ENCODE results near the gene PALM. TPM values are rescaled to one million over a fixed set of nuclear protein-coding genes. Genes with fewer than 3 reads are reported as not detected.

The PALM gene
- total and polyA plus RNA-seq, 10 of the 15 experiments (the other 5 are each of a cell fraction or from before 2014, with no cell fraction given): 0.09 to 0.95 (median 0.23) TPM; not detected in 2

GRCh38 chr19:791007-791566 is 82.4 kb downstream of the PALM start (continued):
- TF ChIP-seq CREM (IDR thresholded peaks at IDR 0.05; ENCODE audit: low read depth) (no peak), MYC (IDR thresholded peaks at IDR 0.05; ENCODE audit: insufficient read depth, insufficient read length, insufficient replicate concordance, low read length, severe bottlenecking) (no peak)

GRCh38 chr19:791567-792305 is 83.0 kb downstream of the PALM start:
- Histone ChIP-seq H2AFZ (ENCODE audit: control insufficient read depth, low read depth, low read length) (no peak overlapping the region), H3K4me2 (ENCODE audit: control insufficient read depth, insufficient read depth) (no peak overlapping the region), H3K9me3 (replicated peaks; ENCODE audit: control insufficient read depth, insufficient read depth, low read length) (no peaks in the 10 kb centered on the region), H3K4me1 (ENCODE audit: control insufficient read depth, insufficient read depth, low read length) (no peaks in the 10 kb centered on the region), H3K27me3 (replicated peaks in 1 of 2; ENCODE audit: control insufficient read depth in 2 of 2, insufficient read depth in 2 of 2, low read length in 1 of 2) (no peaks in the 10 kb centered on the region; a peak in 1 of 4 replicates), H3K4me3 (no peak overlapping the region), H3K79me2 (ENCODE audit: control insufficient read depth, insufficient read depth, low read length) (no peaks in the 10 kb centered on the region; the same call in 1 of the 2 replicates), H3K27ac (ENCODE audit: control insufficient read depth, insufficient read depth) (no peak overlapping the region), H3K9ac (ENCODE audit: control insufficient read depth, insufficient read depth, low read length) (no peak overlapping the region), H4K20me1 (ENCODE audit: control insufficient read depth, insufficient read depth) (no peaks in the 10 kb centered on the region), H3K36me3 (ENCODE audit: control insufficient read depth in 2 of 2, insufficient read depth in 2 of 2, low read length in 1 of 2) (no peaks in the 10 kb centered on the region)
- no TSS peak for BruUV-seq (replicated peaks)
- RAD21 ChIA-PET (ENCODE audit: unreplicated experiment): no interaction called here
- SMC1A ChIA-PET (ENCODE audit: uncharacterized antibody, unreplicated experiment): no interaction called here
- no peak for ATAC-seq
- in situ Hi-C loops (cut with MboI): no loop called here
- no peak for FAIRE-seq
- no peak for TF ChIP-seq ZBED1 (IDR thresholded peaks at IDR 0.05; ENCODE audit: borderline replicate concordance)
- no peak for TF ChIP-seq STAT3 (IDR thresholded peaks at IDR 0.05; ENCODE audit: low read depth, low read length)
- no peak for TF ChIP-seq WRNIP1 (IDR thresholded peaks at IDR 0.05; ENCODE audit: borderline replicate concordance, low read depth, low read length)
- no peak for TF ChIP-seq EED (IDR thresholded peaks at IDR 0.05; ENCODE audit: low read depth)
- TF ChIP-seq CHD4 (IDR thresholded peaks at IDR 0.05): no peak
- 3% methylated on average over 3 of the region's 8 CpGs for WGBS (ENCODE audit: insufficient coverage, insufficient replicate concordance, low lambda C conversion rate, missing lambda C conversion rate)
- DNase-seq (ENCODE audit: low read depth, low spot score): no peak
- CTCF ChIA-PET: no interaction called here
- intact Hi-C loops (cut with micrococcal nuclease; ENCODE audit: unreplicated experiment): no loop called here
- POLR2A ChIA-PET: no interaction called here
